NCI-H1105 (cell line): ENCODE results near the gene POMZP3.
"Not testable (repeated sequence)": the region's sequence is repeated elsewhere in the genome, so short reads cannot be mapped to it uniquely, and the experiment has no call there.

ENCODE experiments used
- DNase-seq: peaks from one replicate; lab custom pipeline; 2025; lab: John Stamatoyannopoulos, UW

Gene POMZP3

DNA sequence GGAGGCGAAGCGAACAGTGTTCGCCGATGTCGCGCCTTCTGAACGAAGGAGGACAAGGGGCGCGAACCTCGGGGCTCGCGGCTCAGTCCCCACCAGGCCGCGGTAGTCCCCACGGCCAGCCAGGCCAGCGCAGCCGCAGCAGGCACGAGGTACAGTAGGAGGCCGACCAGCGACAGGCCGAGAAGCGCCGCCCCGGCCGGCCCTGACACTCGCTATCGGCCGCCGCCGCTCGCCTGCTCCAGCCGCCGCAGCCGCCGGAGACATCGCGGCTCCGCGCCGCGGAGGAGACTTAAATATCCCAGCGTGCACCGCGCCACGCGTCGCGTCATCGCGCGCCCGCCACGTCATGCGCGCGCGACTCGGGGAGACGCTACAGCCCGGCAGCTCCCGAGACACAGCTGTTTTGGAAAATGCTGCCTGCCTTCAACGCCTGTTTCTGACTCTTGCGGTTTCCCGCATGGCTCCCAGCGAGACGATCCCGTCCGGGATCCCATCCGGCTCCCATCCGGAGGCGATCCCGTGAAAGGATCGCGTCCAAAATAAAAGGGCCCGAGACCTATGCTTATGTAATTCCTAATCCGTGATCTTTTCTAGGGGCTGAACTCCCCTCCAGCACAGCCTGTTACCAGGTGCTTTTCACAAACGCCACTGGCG is at the start of gene POMZP3:
TSS of gene POMZP3 (minus strand) at position 291 of the 654 bp plus-strand sequence. CDS start 1,215 bp downstream, outside the sequence.
- DNase-seq: not testable (repeated sequence)

DNA sequence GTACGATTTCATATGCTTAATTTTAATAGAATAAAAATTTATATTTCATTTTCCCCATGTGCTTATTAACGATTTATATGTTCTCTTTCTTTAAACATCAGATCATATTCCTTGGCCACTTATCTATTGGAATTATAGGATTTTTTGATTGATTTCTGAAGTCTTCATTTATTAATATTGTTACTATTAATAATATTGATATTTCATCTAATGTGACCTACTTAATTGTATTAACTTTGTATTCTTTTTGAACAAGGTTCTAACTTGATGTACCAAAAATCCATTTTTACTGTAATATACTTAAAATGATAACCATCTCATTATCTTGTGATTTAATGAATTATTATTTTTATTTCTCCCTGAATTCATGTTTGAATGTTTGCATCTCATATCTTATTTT is 48.7 kb upstream of the POMZP3 start:
- DNase-seq: not testable (repeated sequence)

- DNase-seq: not testable (repeated sequence)
These were observed 46.3 kb upstream of the POMZP3 start for GRCh38 chr7:76673346-76673745.

DNA sequence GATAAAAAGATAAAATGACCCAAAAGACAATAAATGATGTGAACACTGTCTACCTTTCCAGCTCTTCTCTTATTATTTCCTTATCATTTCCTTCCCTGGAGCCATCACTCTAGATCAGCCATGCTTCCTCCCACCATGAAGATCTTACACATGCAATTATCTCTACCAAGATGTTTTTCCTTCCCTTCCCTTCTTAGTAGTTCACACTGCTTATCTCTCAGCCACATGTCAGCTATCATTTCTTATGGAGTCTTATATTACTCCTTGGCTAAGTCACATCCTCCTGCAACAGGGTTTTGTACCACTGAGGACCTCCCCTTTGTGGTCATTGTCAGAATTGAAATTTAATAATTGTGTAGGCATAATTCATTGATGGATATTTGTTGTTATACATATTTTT is 32.1 kb upstream of the POMZP3 start:
- not testable (repeated sequence) for DNase-seq

DNA sequence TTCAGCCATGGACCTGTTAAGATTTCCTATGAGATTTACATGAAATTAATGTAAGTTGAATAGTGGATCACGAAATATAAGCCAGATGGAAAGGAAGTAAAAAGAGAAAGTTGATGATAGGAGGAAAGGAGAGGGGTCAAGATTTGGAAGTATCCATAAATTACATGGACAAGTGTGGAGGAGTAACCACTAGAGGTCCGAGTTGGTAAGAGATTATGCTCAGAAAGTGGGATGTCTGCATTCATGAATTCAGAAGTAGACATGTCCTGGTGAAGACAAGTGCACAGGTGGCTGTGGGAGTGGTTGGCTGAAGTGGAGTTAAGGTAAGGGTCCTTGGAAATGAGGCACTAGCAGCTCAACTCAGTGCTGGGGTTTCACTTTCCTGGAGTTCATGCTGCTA is 29.3 kb upstream of the POMZP3 start:
- DNase-seq: not testable (repeated sequence)

- not testable (repeated sequence) for DNase-seq
These were observed 15.5 kb upstream of the POMZP3 start for GRCh38 chr7:76642620-76643019.

DNA sequence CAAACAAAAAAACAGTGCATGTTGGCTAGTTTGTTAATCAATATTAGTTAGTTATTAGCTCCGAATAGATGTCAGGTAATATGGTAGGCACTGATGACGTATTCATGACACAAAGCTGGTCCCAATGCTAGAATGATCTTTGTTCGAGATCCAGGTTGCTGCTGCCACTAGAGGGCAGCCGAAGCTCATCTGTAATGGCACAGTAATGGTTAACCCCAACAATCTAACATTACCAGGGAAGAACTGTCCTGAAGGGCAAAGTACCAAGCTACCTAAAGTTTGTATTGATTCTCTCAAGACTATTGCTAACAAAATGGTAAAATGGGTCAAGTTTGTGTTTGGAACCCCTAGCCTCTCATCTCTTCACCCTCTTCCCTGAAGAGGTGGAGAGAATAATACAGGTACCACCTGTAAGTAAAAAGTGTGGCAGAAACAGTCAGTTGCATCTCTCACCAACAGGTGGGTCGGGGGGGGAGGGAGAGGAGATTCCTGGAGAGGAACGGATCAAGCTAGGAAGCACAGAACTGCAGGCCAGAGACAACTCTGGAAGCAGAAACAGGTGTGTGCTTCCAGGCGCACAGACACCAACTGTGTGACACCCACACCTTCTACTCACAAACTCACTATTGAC is 10.1 kb upstream of the POMZP3 start:
- DNase-seq: not testable (repeated sequence)

- DNase-seq: not testable (repeated sequence)
These were observed 498 bp downstream of the POMZP3 start for GRCh38 chr7:76626581-76626980.

DNA sequence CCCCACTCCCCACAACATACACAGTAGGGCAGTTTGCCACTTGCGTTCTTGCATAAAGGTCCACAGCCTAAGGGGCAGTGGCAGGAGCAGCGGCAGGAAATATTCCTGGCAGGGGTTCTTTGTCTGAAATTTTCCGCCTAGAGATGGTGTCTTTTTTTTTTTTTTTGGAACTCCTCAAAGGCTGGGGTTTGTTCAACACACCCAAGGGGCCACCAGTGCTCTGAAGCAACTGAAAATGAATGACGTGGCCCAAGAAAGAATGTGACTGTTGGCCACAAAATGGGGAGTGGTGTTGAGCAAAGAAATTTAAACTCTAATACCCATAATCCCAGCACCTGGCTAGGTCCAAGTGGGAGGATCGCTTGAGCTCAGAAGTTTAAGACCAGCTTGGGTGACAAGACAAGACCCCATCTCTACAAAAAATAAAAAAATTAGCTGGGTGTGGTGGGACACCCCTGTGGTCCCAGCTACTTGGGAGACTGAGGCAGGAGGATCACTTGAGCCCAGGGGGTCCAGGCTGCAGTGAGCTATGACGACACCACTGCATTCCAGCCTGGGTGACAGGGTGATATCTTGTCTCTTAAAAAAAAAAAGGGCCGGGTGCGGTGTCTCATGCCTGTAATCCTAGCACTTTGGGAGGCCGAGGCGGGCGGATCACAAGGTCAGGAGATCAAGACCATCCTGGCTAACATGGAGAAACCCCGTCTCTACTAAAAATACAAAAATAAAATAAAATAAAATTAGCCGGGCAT is 7.5 kb downstream of the POMZP3 start:
- DNase-seq: not testable (repeated sequence)

DNA sequence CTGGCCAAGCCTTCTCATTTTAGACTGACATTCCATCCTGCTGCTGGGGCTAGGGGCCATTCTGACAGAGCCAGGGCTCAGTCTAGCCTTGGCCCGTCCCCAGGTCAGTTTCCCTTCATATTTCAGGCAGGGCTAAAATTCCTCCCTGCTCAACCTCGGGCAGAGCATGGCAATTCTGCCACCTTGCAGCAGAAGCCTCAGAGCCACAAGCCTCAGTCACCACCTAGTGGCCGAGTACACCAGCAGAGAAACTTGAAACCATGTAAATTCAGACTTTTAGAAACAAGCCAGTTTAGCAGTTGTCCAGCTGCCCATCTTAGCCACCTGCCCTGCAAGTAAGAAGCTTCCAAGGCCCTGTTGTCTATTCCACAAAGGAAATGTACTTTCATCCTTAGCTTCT is 13.3 kb downstream of the POMZP3 start:
- DNase-seq: not testable (repeated sequence)

DNA sequence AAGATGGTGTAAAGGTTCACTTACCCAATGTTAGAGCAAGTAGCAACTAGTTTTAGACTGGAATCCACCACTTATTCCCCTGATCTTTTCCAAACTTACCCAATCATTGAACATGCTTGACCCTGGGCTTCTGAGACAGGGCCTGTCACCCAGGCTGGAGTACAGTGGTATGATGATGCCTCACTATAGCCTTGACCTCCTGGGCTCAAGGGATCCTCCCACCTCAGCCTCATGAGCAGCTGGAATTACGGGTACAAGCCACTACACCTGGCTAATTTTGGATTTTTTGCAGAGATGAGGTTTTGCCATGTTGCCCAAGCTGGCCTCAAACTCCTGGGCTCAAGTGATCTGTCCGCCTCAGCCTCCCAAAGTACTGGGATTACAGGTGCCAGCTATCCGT is 14.8 kb downstream of the POMZP3 start:
- DNase-seq: not testable (repeated sequence)

GRCh38 chr7:76609864-76610263 is 17.2 kb downstream of the POMZP3 start:
- DNase-seq: not testable (repeated sequence)

DNA sequence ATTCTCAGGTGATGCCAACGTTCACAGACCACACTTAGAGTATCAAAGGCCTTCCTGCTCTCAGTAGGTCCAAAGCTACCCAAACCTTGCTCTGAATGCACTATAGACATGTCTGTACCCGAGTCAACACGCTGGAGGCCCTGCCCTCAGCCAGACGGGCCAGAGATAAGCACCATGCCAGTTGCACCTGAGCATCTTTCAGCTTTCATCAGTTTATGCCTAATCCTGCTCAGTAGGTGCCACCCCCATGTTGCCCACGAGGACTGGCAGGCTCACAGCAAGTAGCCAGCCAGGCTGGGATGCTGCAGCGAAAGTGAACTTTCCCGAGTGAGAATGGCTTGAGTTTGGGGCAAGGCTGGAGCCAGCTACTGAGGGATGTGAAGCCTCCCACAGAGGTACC is 18.6 kb downstream of the POMZP3 start:
- DNase-seq: not testable (repeated sequence)

DNA sequence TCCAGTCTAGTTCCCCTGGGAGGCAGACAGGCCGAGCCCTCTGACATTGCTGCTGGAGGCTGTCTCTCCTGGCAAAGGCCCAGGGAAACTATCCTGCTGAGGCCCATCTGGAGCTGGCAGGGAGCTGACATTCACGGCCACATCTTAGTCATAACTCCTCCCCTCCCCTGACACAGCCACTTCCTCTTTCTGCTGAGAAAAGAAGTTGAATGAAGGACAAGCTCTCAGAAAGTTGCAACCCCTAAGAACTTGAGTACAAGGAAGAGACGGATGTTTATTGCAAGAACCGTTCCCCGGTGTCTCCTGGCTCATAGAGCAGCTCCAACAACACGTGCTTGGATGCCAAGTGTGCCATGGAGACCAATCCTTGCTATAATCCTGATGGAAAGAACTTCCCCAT is 21.1 kb downstream of the POMZP3 start:
- DNase-seq: not testable (repeated sequence)

GRCh38 chr7:76600650-76601049 is 26.4 kb downstream of the POMZP3 start:
- DNase-seq: not testable (repeated sequence)

DNA sequence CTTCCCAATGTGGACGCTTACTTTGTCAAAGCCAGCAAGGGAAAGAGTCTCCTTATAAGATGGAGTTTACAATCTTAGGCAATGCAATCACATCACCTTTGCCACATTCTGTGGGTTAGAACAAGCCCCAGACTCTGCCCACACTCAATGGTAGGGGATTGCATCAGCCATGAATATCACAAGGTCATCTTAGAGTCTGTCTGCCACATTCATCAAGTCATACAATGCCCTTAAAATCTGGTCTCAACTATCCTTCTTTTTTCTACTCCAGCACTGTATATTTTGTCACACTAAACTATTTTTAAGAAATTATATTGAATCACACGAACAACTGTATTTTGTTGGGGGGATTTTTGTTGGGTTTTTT is 27.0 kb downstream of the POMZP3 start:
- DNase-seq: not testable (repeated sequence)

GRCh38 chr7:76598590-76599264 is 28.4 kb downstream of the POMZP3 start:
- DNase-seq: not testable (repeated sequence)

GRCh38 chr7:76597288-76597687 is 29.8 kb downstream of the POMZP3 start:
- not testable (repeated sequence) for DNase-seq

GRCh38 chr7:76592694-76593093 is 34.4 kb downstream of the POMZP3 start:
- not testable (repeated sequence) for DNase-seq

DNA sequence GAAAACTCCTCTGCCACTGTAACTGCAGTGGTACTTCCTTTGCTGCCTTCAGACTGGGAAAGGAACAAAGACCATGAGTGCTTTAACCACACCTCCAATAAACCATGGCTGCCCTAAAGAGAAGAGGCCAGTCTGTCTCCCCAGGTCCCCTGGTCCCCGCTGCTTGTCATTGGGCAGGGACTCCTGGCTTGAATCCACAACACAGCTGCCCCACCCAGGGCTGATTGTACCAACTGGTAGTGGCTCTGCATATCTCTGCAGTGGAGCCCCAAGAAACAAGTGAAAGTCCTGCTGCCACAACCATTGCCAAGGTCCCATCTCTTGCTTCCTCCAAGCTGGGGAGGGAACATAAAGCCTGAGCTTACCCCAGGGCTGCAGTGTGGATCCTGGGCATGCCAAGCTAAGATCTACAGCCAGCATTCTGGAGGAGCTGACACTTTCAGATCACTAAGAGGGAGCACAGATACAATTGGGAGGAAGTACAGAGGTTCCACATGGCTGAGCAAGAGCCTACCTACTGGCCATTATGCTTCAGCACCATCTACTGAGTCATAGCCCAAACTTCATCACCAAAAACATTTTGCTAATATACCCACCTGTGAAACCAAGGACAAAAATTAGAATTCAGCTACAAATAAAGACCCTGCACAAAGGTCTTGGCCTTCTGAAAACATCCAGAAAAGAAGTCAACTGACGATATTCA is 35.3 kb downstream of the POMZP3 start:
- not testable (repeated sequence) for DNase-seq

DNA sequence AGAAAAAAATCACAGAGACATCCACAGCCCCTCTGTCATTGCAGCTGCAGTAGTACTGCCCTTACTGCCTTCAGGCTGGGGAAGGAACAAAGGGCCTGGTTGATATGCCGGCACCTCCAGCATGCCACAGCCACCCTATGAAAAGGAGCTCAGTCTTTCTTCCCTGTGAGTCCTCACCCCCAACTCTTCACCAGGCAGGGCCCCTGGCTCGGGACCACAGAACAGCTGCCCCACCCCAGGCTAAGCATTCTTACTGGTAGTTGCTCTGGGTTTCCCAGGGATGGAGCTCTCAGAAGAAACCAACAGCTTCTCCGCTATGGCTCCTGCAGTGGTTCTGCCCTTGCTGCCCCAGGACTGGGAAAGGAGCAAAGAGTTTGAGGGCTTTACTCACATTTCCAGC is 36.0 kb downstream of the POMZP3 start:
- DNase-seq: not testable (repeated sequence)

GRCh38 chr7:76588586-76588985 is 38.5 kb downstream of the POMZP3 start:
- DNase-seq: not testable (repeated sequence)
